ACC112 (cell line): Measurements from ENCODE around the gene ZFTA.
A peak's percentile ranks its signal among the peaks of the same experiment; 100 is the strongest.

Experiments used
- H2AFZ ChIP-seq: fragments of 200-600 bp; sonication (generic); one replicate; pipeline ENCODE4 v1.6.0; 2017; ENCODE audit warnings: antibody characterized with exemption, low read length; ENCODE audit not compliant: unreplicated experiment
- H3K27ac ChIP-seq: fragments of 200-600 bp; sonication (generic); 2 replicates; pipeline ENCODE4 v1.5.1; 2014; ENCODE audit warnings: low read depth, mild to moderate bottlenecking, antibody characterized with exemption, low read length, moderate library complexity
- H3K27me3 ChIP-seq: fragments of 200-600 bp; sonication (generic); 2 replicates; pipeline ENCODE4 v1.6.1; 2014; ENCODE audit warnings: mild to moderate bottlenecking, antibody characterized with exemption, low read length, moderate library complexity, mixed read lengths; ENCODE audit not compliant: insufficient read depth
- H3K36me3 ChIP-seq: fragments of 200-600 bp; sonication (generic); 2 replicates; pipeline ENCODE4 v1.6.1; 2016; ENCODE audit warnings: mild to moderate bottlenecking, antibody characterized with exemption, low read length, moderate library complexity, mixed read lengths; ENCODE audit not compliant: insufficient read depth
- H3K4me1 ChIP-seq: fragments of 200-600 bp; sonication (generic); one replicate; pipeline ENCODE4 v1.6.1; 2016; ENCODE audit warnings: low read length, mixed read lengths; ENCODE audit not compliant: insufficient read depth, unreplicated experiment, control insufficient read depth
- H3K4me3 ChIP-seq: fragments of 200-600 bp; sonication (generic); 2 replicates; pipeline ENCODE4 v1.5.1; 2014; ENCODE audit warnings: mild to moderate bottlenecking, low read depth, low read length
- H3K79me2 ChIP-seq: fragments of 200-600 bp; sonication (generic); one replicate; pipeline ENCODE4 v1.6.0; 2016; ENCODE audit warnings: low read length; ENCODE audit not compliant: control insufficient read depth, unreplicated experiment, insufficient read depth

ZFTA gene

GRCh38 chr11:63747011-63747410 lies 21.6 kb downstream of the ZFTA start:
- H3K4me1 ChIP-seq = no peaks in the 10 kb centered on the region
- no peaks in the 10 kb centered on the region for H3K79me2 ChIP-seq
- no peak overlapping the region for H2AFZ ChIP-seq
- no peak overlapping the region for H3K27ac ChIP-seq
- H3K4me3 ChIP-seq = no peak overlapping the region
- H3K36me3 ChIP-seq = no peaks in the 10 kb centered on the region
- no peaks in the 10 kb centered on the region for H3K27me3 ChIP-seq

DNA sequence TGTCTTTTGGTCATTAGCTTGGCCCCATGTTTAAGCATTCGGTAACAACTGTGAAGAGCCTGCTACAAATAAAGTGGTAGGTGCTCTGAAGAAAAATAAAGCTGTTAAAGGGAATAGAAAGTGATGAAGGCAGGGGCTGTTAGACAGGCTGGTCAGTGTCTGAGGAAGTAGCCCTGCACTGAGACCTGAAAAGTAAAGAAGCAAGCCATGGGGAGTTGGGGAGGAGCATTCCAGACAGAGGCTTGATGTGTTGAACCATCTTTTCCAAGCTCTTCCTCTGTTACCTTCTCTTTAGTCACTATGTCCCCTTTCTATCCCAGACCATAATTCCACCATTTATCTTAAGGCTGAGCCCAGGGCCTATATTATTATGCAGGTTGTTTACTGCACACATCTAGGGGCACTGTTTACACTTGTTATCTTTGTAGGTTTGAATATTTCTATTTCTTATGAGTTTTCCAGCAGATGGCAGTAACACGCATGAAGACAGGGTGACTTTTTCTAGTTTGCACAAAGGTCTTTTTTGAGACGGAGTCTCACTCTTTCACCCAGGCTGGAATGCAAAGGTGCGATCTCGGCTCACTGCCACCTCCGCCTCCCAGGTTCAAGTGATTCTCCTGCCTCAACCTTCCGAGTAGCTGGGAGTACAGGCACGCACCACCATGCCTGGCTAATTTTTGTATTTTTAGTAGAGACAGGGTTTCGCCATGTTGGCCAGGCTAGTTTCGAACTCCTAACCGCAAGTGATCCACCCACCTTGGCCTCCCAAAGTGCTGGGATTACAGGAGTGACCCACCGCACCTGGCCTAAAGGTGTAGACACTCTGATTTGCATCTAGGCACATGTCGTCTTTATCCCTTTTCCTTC lies 23.0 kb downstream of the ZFTA start:
- Histone ChIP-seq H3K27ac (no peak overlapping the region), H3K4me1 (no peaks in the 10 kb centered on the region), H3K79me2 (peaks cover 3% of the 10 kb centered on the region), H2AFZ (no peak overlapping the region), H3K4me3 (no peak overlapping the region), H3K27me3 (no peaks in the 10 kb centered on the region), H3K36me3 (no peaks in the 10 kb centered on the region)

DNA sequence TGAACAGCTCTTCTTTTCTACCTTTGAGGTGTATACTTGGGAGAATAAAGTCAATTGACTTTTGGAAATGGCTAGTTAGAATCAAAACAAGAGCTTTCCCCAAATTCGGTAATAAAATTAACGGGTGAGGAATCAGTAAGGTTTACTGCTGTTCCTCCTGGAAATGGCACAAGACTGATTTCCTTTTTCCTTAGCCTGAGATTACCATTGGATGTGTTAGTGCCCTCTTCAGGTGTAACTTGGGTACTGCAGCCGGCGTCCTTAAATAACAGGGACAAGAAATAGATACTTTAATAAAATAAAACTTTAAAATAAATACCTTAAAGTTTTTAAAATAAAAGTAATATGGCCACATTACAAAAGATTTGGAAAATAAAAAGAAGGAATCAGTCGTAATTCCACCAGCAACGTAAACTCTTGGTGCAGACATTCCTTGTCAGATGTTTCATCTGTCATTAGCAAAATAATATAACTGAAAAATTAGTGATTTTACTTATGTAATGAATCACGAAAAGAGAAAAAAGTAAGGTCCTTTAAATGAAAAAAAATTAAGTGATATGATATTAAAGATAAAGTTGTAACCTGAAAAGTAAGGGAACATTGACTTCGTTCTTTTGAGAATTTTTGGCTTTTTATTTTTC lies 29.7 kb downstream of the ZFTA start:
- no peaks in the 10 kb centered on the region for H3K36me3 ChIP-seq
- no peak overlapping the region for H3K27ac ChIP-seq
- no peaks in the 10 kb centered on the region for H3K27me3 ChIP-seq
- H3K79me2 ChIP-seq = peaks cover 4% of the 10 kb centered on the region
- peak overlapping the region; percentile 15 for H2AFZ ChIP-seq
- peaks cover 6% of the 10 kb centered on the region for H3K4me1 ChIP-seq
- no peak overlapping the region for H3K4me3 ChIP-seq

GRCh38 chr11:63737718-63738117 lies 30.9 kb downstream of the ZFTA start:
- no peak overlapping the region for H3K4me3 ChIP-seq
- no peaks in the 10 kb centered on the region for H3K36me3 ChIP-seq
- H3K4me1 ChIP-seq = peaks cover 6% of the 10 kb centered on the region
- H3K27ac ChIP-seq = no peak overlapping the region
- H3K79me2 ChIP-seq = peaks cover 4% of the 10 kb centered on the region
- H3K27me3 ChIP-seq = no peaks in the 10 kb centered on the region
- no peak overlapping the region for H2AFZ ChIP-seq

DNA sequence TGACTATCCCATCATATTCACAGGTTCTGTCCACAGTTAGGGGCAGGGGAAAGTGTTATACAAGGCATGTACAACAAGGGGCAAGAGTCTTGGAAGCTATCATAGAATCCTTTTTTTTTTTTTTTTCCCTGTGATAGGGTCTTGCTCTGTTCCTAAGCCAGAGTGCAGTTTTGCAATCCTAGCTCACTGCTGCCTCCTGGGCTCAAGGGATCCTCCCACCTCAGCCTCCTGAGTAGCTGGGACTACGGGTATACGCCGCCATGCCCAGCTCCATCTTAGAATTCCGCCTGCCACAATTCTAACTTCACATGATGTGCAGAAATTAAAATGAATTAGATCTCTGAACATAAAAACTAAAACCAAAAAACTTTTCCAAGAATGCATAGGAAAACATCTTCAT lies 31.7 kb downstream of the ZFTA start:
- Histone ChIP-seq H3K36me3 (no peaks in the 10 kb centered on the region), H3K27ac (no peak overlapping the region), H3K79me2 (peaks cover 4% of the 10 kb centered on the region), H2AFZ (no peak overlapping the region), H3K4me3 (no peak overlapping the region), H3K27me3 (no peaks in the 10 kb centered on the region), H3K4me1 (peaks cover 6% of the 10 kb centered on the region)

GRCh38 chr11:63729326-63729725 lies 39.2 kb downstream of the ZFTA start:
- H3K4me3 ChIP-seq = no peak overlapping the region
- no peaks in the 10 kb centered on the region for H3K4me1 ChIP-seq
- peaks cover 9% of the 10 kb centered on the region for H3K79me2 ChIP-seq
- no peak overlapping the region for H2AFZ ChIP-seq
- no peaks in the 10 kb centered on the region for H3K36me3 ChIP-seq
- H3K27ac ChIP-seq = no peak overlapping the region
- H3K27me3 ChIP-seq = no peaks in the 10 kb centered on the region

- Histone ChIP-seq H3K4me3 (no peak overlapping the region), H3K36me3 (no peaks in the 10 kb centered on the region; the same call in 1 of the 2 replicates), H2AFZ (no peak overlapping the region), H3K27me3 (no peaks in the 10 kb centered on the region), H3K79me2 (peaks cover 13% of the 10 kb centered on the region), H3K27ac (no peak overlapping the region), H3K4me1 (peaks cover 11% of the 10 kb centered on the region)
These were observed 48.0 kb downstream of the ZFTA start for GRCh38 chr11:63720611-63721010.

GRCh38 chr11:63719987-63720386 lies 48.6 kb downstream of the ZFTA start:
- Histone ChIP-seq H3K27me3 (no peaks in the 10 kb centered on the region), H3K79me2 (peaks cover 15% of the 10 kb centered on the region), H3K4me1 (peaks cover 17% of the 10 kb centered on the region), H3K36me3 (no peaks in the 10 kb centered on the region; the same call in 1 of the 2 replicates), H3K4me3 (no peak overlapping the region), H3K27ac (no peak overlapping the region), H2AFZ (no peak overlapping the region)

- H3K79me2 ChIP-seq = peaks cover 22% of the 10 kb centered on the region
- H2AFZ ChIP-seq = no peak overlapping the region
- no peak overlapping the region for H3K4me3 ChIP-seq
- no peaks in the 10 kb centered on the region; the same call in 1 of the 2 replicates for H3K36me3 ChIP-seq
- H3K27me3 ChIP-seq = no peaks in the 10 kb centered on the region
- H3K27ac ChIP-seq = no peak overlapping the region
- peaks cover 17% of the 10 kb centered on the region for H3K4me1 ChIP-seq
These were observed 49.6 kb downstream of the ZFTA start for GRCh38 chr11:63719001-63719400.
